ENCODE data around the gene VIPAS39.
A peak's percentile ranks its signal among the peaks of the same experiment; 100 is the strongest.

Gene VIPAS39

DNA sequence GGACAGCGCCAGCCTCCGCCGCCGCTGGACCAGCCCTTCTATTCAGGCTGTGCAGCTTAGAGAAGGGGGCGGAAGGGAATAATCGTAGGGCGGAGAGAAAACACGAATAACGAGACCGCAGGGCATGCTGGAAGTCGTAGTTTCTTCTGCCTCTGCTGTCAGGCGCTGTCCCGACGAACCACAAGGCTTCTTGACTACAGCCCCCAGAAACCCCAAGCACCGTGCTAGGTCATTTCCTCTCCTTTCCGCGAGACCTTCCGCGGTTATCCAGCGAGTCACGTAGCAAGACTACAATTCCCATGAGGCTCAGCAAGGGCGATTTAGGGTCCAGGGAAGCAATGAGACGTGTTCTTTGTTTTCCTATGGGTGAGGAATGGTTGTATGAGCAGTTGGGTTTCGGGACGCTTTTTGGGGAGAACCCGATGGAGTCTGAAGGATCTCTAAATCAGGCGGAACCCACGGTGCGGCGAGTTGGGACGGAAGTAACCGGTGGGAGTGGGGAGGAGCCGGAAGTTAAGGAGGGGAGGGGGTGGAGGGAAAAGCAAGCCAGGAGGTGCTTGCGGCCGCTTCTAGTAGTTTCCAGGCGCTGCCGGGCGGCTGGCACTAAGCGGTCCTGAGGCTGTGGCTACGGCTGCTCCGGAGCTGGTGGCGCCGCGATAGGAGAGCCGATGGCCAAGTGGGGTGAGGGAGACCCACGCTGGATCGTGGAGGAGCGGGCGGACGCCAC, at the start of gene VIPAS39, which contains the start of gene AHSA1:
TSS of gene VIPAS39 (minus strand) at position 80 of the 727 bp plus-strand sequence. CDS start 3,499 bp downstream, outside the sequence.
TSS of gene AHSA1 (plus strand) at position 572 of the 727 bp plus-strand sequence. CDS start at position 669, 97 bp downstream.
- peak; percentile 91 for DNase-seq

DNA sequence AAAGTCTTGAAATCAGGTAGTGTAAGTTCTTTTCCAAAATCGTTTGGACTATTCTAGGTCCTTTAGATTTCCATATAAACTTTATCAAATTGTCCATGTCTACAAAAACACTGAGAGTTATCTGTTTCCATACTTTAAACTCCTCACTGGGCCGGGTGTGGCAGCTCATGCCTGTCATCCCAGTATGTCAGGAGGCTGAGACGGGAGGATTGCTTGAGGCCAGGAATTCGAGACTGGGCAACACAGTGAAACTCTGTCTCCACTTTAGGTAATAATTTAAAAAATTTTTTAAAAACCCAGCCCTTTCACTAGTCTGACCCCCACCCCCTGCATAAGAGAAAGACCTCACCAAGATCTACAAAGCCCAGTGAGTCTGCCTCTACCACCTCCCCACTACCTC, 47.6 kb upstream of the VIPAS39 start:
- no peak for DNase-seq

DNA sequence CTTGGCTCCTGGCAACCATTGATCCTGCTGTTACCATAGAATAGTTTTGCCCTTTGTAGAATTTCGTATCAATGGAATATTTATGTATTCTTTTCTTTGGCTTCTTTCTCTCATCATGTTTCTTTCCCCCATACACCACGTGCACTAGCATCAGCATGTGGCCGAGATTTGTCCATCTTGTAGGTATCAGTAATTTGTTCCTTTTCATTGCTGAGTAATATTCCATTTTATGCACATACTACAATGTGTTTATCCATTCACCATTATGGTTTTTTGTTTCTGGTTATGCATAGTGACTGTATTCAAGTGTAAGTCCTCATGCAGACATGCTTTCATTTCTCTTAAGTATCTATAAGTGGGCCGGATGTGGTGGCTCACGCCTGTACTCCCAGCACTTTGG, 45.7 kb upstream of the VIPAS39 start:
- DNase-seq, result no peak

- DNase-seq, result no peak
Observed at GRCh38 chr14:77502109-77502782, 44.8 kb upstream of the VIPAS39 start.

DNA sequence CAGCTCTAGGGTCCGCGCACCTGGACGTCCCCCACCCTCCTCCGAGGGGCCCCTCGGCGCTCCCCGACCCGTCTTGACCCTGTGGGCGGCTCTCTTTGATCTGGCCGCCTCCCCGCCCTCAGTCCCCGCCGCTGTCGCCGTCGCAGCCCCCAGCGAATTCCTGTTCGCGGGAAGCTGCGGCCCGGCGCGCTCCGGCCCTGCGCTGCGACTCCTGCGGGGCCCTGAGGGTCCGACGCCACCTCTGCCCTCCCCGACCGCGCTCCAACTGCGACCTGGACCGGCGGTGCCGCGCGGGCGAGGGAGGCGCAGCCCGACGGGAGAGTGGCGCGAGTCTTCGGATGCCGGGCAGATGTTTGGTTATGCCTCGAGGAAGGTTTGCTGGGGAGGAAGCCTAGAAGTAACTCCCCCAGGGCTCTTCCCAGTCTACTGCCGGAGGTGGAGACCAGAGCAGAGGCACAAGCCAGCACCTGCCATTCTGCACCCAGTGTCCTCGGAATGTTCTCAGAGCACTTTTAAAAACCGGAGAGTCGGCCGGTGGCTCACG, 41.7 kb upstream of the VIPAS39 start:
- DNase-seq, result no peak

DNA sequence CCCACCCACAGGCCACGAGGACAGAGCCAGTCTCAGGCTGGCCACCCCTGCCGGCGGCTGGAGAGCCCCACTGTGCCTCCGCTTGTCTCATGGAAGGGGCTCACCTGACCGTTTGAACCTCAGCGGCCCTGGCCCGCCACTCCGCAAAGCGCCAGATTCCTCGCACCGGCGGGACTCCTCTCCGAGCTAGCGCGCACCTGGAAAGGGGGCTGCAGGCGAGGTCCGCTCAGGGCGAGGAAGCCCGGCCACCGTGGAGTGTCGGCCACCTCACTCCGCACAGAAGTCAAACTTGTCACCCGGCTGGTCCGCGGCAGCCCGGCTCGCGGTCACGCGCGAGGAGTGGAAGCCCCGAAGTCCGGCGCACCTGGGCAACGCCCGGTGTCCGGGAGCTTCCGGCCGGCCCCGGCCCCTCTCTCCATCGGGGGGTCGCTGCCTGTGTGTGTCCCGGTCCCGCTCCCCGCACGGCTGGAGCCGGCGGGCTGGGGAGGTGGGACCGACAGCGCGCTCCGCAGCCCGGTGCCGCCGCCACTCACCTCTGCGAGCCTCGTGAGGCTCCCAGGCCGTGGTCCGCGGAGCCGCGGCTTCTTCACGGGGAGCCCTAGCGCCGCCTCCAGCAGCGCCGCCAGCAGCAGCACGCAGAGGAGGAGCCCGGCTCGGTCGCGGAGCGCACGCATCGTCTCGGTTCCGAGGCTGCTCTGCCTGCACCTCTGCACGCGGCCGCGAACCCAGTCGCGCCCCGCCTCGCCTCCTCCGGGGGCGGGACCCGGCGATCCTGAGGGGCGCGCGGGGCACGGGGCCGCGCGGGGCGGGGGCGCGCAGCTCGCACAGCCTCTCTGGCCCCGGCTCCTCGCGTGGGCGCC, 40.9 kb upstream of the VIPAS39 start, which contains the start of gene ISM2:
TSS of gene ISM2 (minus strand) at position 697 of the 860 bp plus-strand sequence. CDS start at position 674, 23 bp downstream.
- DNase-seq, result peak; percentile 25

- DNase-seq, result no peak
Observed at GRCh38 chr14:77495334-77495733, 37.9 kb upstream of the VIPAS39 start.

- no peak for DNase-seq
Observed at GRCh38 chr14:77491056-77491455, 33.7 kb upstream of the VIPAS39 start.

DNA sequence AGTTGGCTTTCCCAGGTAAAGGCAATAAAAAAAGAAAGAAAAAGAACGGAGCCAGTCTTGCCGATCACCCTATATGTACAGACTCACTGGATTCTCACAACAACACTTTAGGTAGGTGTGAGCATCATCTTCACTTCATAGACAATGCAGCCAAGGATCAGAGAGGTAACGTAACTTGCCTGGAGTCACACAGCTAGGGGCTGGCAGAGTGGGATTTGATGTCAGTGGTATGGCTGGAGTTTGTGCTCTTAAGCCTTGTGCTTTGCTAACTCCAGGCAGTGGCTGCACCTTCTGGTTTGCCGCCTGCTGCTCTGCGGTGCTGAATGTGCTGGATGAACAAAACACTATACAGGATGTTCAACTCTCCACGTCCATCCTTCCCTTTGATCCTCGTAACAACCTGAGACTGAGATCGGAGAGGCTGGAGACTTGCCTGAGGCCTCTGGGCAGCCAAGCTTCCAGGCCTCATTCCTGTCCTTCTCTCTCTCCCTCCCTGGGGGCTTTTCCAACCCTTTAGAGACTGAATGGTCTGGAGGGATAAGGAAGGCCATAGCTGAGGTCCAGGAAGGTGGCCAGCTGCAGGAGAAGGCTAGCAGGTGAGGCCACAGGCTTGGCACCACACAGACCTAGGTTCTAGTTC, 33.1 kb upstream of the VIPAS39 start:
- DNase-seq, result no peak

DNA sequence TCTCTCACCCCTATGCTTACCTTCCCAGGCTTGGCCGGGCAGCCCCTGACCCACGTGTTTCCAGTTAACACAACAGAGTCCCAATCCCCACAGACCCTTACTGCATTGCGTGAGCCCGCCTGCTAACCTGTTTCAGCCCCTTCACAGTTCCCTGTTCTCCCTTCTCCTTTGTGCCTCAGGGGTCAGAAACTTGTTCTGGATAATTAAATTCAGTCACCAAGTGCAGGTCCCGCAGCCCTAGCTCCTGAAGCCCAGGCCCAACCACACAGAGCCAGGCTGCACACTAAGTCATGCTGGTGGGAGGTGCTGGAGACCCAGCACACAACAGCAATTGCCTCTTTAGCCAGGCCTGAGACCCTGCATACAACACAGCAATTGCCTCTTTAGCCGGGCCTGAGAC, 31.6 kb upstream of the VIPAS39 start:
- DNase-seq, result no peak

DNA sequence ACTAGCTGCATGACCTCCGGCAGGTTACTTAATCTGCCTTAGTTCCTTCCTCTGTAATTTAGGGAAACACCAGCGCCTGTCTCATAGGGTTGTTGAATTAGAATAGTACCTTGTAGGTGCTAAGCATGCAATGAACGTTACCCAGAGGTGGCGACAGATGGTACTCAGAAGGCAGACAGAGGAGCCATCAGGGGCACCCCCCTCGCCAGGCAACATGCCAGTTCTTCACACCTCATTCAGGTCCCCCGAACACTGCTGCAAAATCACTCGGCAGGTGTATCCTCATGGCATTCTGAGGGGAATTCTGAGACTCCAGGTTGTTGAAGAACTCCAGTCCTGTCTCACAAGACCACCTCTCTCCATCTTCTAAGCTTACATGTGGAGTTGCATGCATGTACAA, 31.2 kb upstream of the VIPAS39 start:
- DNase-seq, result no peak

DNA sequence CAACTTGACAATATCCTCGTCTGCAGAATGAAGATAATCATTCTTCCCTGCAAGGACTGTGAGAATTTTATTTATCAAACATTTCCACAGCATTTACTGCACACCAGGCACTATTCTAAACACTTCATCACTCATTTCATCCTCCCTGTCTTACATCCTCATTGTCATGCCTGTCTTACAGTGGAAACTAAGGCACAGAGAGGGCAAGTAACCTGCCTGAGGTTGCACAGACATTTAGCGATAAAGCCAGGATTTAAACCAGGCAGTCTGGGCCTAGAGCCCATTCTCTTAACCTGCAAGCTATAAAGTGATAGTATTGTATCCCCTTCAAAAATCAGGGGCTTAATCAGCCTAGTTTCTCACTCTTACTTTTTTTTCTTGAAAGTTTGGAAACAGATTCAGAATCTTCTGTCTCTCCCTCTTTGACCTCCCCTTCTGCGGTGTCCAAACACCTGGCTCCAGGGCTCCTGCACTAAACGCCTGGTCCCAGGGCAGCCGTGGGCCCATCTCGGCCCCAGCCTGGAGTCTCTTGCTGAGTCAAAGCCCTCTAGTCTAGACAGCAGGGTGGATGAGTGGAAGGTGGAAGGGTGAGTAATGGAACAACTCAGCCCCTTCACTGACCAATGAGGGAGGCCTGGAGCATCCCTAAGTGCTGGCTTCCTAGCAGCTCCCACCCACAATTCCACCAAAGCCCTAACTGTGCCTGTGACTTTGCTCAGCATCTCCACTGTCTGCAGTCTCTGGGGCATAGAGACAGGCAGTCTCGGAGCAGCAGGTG, 28.7 kb upstream of the VIPAS39 start:
- DNase-seq, result no peak

DNA sequence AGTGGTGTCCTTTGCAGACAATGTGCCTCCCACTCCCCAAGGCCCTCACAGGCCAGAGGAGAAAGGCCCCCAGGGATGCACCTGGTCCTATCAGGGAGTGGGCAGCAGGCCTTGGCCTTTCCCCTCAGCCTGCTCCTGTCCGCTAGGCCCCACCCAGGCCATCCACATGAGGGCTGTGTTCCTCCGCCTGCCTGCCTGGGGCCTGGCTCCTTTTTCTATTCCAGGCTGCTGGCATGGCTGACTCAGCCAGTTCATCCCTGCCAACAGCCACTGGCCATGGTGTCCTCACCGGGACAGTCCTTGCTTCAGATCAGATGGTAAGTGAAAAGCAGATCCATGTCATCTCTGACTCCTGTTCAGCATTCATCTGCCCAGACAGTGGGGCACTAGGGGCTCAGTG, 27.9 kb upstream of the VIPAS39 start:
- no peak for DNase-seq

GRCh38 chr14:77482422-77482821, 25.0 kb upstream of the VIPAS39 start:
- DNase-seq, result no peak

DNA sequence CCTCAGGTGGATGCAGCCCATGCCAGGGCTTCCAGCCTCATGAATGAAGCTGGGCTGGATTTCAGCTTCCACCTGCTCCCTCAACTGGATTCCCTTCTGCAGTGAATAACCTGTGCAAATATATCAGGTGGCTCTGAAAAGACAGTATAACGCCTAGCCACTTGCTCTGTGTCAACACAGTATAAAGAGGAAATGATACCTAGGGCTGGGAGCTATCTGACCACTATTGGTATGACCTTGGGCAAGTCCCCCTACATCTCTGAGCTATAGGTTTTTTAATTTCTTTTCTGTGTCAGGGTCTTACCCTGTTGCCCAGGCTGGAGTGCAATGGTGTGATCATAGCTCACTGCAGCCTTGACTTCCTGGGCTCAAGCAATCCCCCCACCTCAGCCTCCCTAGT, 21.4 kb upstream of the VIPAS39 start:
- DNase-seq, result no peak

DNA sequence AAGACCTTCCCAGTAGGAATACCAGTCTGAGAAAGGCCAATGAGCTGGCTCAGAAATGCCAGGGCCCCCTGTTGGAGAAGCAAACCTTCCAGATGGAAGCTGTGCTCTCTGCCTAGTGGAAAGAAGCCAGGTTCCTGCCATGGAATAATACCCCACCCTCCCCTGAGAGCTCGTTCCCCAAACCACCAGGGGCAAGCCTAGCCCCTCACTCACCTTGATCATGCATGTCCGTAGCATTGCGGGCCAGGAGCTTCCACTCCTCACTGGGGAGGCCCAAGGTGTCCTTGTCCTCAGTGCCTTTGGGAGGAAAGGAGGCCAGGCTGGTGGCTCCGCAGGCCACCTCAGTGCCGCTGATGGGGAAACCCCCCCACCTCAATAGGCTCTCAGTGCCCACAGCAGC, 20.6 kb upstream of the VIPAS39 start:
- DNase-seq, result no peak

DNA sequence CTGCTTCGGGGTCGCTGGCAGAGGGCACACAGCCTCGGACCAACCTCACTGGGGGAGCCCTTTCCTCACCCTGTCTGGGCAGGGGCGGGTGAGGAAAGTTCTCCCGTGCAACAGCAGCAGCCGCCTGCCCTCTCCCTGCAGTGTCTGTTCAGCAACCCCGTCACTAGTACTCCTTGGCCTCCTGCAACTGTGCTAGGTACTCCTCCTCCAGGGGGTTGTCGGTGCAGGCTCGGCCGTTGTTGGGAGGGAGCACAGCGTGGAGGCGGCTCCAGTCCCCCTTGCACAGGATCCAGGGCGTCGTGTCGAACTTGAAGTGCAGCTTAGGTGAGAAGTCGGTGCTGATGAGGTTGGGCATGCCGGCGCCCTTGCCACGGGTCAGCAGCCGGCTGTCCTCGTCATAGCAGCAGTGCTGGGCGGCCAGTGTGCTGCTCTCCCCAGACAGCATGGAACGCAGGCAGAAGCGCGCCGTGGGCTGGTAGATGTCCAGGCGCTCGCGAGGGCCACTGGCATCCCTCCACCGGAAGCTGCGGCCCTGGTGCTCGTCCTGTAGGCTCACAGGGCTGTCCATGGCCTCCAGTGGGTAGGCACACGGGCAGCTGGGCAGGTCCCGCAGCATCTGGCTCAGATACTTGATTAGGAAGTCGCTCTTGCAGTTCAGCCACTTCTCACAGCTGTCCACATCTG, 18.2 kb upstream of the VIPAS39 start:
- DNase-seq, result no peak

DNA sequence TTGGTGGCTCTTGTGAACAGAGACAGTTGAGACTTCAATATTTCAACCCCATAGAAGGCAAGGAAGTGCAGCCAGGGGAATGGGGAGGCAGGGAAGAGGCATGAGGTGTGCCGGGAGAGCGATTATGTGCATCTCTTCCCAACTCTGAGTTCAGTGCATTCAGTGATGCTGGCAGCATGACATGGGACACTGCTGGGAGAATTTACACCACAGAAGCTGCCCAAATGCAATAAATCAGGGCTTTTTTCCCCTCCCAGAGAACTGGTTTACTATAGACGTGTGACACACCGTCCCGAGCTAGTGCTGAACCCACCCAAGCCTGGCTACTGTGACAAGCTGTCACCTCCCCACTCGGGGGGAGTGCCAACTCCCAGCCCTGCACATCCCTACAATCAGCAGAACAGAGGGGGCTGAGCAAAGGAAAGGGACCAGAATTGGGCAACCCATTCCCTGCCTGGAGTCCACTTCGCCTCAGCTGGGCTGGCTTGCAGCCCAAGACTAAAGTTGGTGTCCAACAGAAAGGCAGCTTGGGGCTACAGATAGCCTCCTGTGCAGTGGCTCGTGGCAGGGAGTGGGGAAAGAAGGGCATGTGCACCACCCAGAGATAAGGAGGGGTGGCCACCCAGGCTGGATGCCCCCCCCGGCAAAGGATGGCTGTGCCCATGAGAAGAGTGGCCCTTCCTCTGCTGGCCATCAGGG, 17.2 kb upstream of the VIPAS39 start:
- no peak for DNase-seq

- no peak for DNase-seq
Observed at GRCh38 chr14:77473921-77474320, 16.5 kb upstream of the VIPAS39 start.

- DNase-seq, result no peak
Observed at GRCh38 chr14:77470224-77470870, 12.9 kb upstream of the VIPAS39 start.

All from CD4-positive, alpha-beta T cell treated with Interleukin-17A for 4 hours (primary cell).